Measurements from ENCODE around the gene RAD51B. TPM values are rescaled to one million over a fixed set of nuclear protein-coding genes. Genes with fewer than 3 reads are reported as not detected.
A peak's percentile ranks its signal among the peaks of the same experiment; 100 is the strongest.

RAD51B gene
- total RNA-seq, 1 experiment from 2014 or later: 10.8 TPM

DNA sequence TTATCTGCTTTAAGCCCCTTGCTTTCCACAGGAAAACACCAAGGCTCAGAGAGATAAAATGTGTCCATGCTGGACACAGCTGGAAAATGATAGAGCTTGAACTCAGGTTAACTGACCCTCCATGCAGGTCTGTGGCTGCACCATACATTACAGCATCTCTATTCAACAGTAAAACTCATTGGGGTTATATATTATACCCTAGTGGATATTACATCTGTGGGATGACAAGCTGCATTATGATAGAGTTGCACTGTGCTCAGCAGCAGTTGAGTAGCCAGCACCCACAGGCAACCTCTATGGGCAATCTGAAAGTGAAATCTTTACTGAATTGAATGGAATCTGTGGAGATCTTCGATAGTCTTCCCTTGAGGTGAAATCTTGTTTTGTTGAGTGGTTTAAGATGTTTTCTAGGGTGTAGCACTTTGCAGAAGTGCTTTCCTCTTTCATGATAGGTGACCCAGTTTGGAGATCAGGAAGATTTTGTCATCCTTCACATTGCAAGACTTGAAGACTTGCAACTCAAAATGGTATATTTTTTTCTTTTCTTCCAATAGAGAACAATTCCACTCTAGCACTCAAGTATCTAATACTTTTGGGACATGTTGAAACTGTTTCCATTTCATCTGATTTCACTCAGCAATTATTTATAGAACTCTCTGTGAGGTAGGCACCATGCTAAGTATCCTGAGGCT is 389.2 kb downstream of the RAD51B start:
- TF ChIP-seq EZH2 (IDR thresholded peaks at IDR 0.05; ENCODE audit: low read length, unreplicated experiment) (no peak), EZH2phosphoT487 (IDR thresholded peaks at IDR 0.05; ENCODE audit: borderline replicate concordance, low read length) (no peak)
- TF ChIP-seq, protein P1, sequence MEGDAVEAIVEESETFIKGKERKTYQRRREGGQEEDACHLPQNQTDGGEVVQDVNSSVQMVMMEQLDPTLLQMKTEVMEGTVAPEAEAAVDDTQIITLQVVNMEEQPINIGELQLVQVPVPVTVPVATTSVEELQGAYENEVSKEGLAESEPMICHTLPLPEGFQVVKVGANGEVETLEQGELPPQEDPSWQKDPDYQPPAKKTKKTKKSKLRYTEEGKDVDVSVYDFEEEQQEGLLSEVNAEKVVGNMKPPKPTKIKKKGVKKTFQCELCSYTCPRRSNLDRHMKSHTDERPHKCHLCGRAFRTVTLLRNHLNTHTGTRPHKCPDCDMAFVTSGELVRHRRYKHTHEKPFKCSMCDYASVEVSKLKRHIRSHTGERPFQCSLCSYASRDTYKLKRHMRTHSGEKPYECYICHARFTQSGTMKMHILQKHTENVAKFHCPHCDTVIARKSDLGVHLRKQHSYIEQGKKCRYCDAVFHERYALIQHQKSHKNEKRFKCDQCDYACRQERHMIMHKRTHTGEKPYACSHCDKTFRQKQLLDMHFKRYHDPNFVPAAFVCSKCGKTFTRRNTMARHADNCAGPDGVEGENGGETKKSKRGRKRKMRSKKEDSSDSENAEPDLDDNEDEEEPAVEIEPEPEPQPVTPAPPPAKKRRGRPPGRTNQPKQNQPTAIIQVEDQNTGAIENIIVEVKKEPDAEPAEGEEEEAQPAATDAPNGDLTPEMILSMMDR (conservative IDR thresholded peaks at IDR 0.05; ENCODE audit: low read depth, low read length): no peak
- BruUV-seq (replicated peaks): no TSS peak
- ChIA-PET POLR2A (ENCODE audit: unreplicated experiment) (no interaction called here), CTCF (no interaction called here)
- H3K27me3 ChIP-seq (ENCODE audit: low read length): no peaks in the 10 kb centered on the region
- H3K4me1 ChIP-seq (ENCODE audit: insufficient read depth, low read length): peaks cover 21% of the 10 kb centered on the region
- H3K27ac ChIP-seq (ENCODE audit: low read length): no peak overlapping the region
- H3F3A ChIP-seq (ENCODE audit: low read length, unreplicated experiment): no peaks in the 10 kb centered on the region
- ATAC-seq: no peak
- H4K20me1 ChIP-seq (ENCODE audit: low read length): no peaks in the 10 kb centered on the region
- H3K4me2 ChIP-seq (ENCODE audit: low read length): no peak overlapping the region
- no peak overlapping the region for H3K4me3 ChIP-seq (ENCODE audit: low read length)
- intact Hi-C loops (cut with micrococcal nuclease): no loop called here
- H3K9me2 ChIP-seq (replicated peaks; ENCODE audit: low read length): no peaks in the 10 kb centered on the region
- no peaks in the 10 kb centered on the region for H3K9me3 ChIP-seq (ENCODE audit: low read length)
- no peak overlapping the region for H2AFZ ChIP-seq (ENCODE audit: low read length)
- no peaks in the 10 kb centered on the region for H3K36me3 ChIP-seq (ENCODE audit: low read depth, low read length)
- DNase-seq: no peak
- H3K9ac ChIP-seq (ENCODE audit: low read length): no peak overlapping the region
- H3K79me2 ChIP-seq (ENCODE audit: low read length): no peaks in the 10 kb centered on the region

DNA sequence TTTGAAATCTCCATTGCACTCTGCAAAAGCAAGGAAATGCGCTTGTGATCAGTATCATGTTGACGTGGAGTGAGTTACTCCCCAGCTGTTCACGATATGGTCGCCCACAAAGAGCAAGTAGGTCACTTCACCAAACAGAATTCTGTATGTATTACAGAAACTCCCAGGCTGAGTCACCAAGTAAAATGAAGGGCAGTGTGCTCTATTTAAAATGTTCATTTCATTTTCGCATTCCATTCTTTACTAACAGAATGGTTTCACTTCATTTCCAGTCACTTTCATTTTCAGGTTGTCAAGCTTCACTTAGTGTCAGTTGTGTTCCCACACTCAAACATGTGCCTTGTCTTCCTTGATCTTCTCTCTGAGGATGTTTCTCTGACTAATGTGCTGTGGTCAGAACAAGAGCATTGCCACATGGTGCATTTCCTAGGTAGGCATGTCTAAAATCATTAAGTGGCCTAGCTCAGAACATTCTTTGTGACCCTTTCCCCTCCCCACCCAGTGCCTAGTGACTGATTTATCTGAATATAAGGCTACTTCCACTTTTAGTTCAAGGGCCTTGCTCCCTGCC is 391.2 kb downstream of the RAD51B start:
- H3K4me2 ChIP-seq (ENCODE audit: low read length): peak overlapping the region; percentile 77
- H3K36me3 ChIP-seq (ENCODE audit: low read depth, low read length): no peaks in the 10 kb centered on the region
- no peaks in the 10 kb centered on the region for H3K79me2 ChIP-seq (ENCODE audit: low read length)
- intact Hi-C loops (cut with micrococcal nuclease): loop anchor here (1.0 kb wide), 1 partner anchor 21 kb away; no protein-coding TSS in a partner anchor
- peak; percentile 96 for ATAC-seq
- peaks cover 28% of the 10 kb centered on the region for H3K4me1 ChIP-seq (ENCODE audit: insufficient read depth, low read length)
- H3K9me3 ChIP-seq (ENCODE audit: low read length): no peaks in the 10 kb centered on the region
- peak overlapping the region; percentile 41 for H3K4me3 ChIP-seq (ENCODE audit: low read length)
- CTCF ChIA-PET: interaction anchor here (1.0 kb wide), 1 partner anchor 266 kb away, joined by 3 read pairs; no protein-coding TSS in a partner anchor
- POLR2A ChIA-PET (ENCODE audit: unreplicated experiment): interaction anchor here (0.6 to 0.7 kb wide), 3 partner anchors 12 to 36 kb away, joined by 3 to 4 read pairs (median 4); no protein-coding TSS in a partner anchor
- BruUV-seq (replicated peaks): no TSS peak
- TF ChIP-seq, protein P1 (conservative IDR thresholded peaks at IDR 0.05; ENCODE audit: low read depth, low read length): no peak
- TF ChIP-seq EZH2phosphoT487 (IDR thresholded peaks at IDR 0.05; ENCODE audit: borderline replicate concordance, low read length) (no peak), EZH2 (IDR thresholded peaks at IDR 0.05; ENCODE audit: low read length, unreplicated experiment) (no peak)
- H2AFZ ChIP-seq (ENCODE audit: low read length): peak overlapping the region; percentile 58
- peak overlapping the region; percentile 45 for H3K9ac ChIP-seq (ENCODE audit: low read length)
- no peaks in the 10 kb centered on the region for H3F3A ChIP-seq (ENCODE audit: low read length, unreplicated experiment)
- H3K9me2 ChIP-seq (replicated peaks; ENCODE audit: low read length): no peaks in the 10 kb centered on the region
- DNase-seq: peak; percentile 78
- no peaks in the 10 kb centered on the region for H4K20me1 ChIP-seq (ENCODE audit: low read length)
- H3K27ac ChIP-seq (ENCODE audit: low read length): peak overlapping the region; percentile 83
- no peaks in the 10 kb centered on the region for H3K27me3 ChIP-seq (ENCODE audit: low read length)

Measured in PC-3 (cell line).